GM12878 (cell line): ENCODE measurements around the gene C1QL4. TPM values are rescaled to one million over a fixed set of nuclear protein-coding genes. Genes with fewer than 3 reads are reported as not detected.
"Not testable (repeated sequence)": the region's sequence is repeated elsewhere in the genome, so short reads cannot be mapped to it uniquely, and the experiment has no call there.

Experiments used
- ATAC-seq: fragments of 200-7000 bp; cut with Tn5 transposase; 3 replicates; pipeline ENCODE4 v1.9.1; 2020; ENCODE audit warnings: mild to moderate bottlenecking, moderate library complexity
- BruUV-seq: library from RNA; stranded (reverse); fragments of 400-500 nt; replicated peaks from 2 replicates; lab custom pipeline; 2021; lab: Mats Ljungman, UMichigan
- CTCF ChIA-PET: fragments of 300-600 bp; sonication (Branson Sonifier 250); formaldehyde crosslinking; extraction: SDS; loops from one replicate; lab custom pipeline; 2021; ENCODE audit warnings: inconsistent platforms; lab: Yijun Ruan, JAX
- POLR2A ChIA-PET: fragments of 350-600 bp; formaldehyde crosslinking; extraction: SDS; loops from one replicate; lab custom pipeline; 2021; ENCODE audit warnings: inconsistent platforms; lab: Charles Lee
- RAD21 ChIA-PET: fragments of 300-600 bp; sonication (Branson Sonifier 250); formaldehyde crosslinking; loops from one replicate; lab custom pipeline; 2023; ENCODE audit warnings: antibody characterized with exemption; ENCODE audit not compliant: unreplicated experiment; lab: Charles Lee
- SMC1A ChIA-PET: fragments of 300-600 bp; sonication (Branson Sonifier 250); formaldehyde crosslinking; loops from one replicate; lab custom pipeline; 2023; ENCODE audit not compliant: unreplicated experiment, uncharacterized antibody; lab: Charles Lee
- DNase-seq: peaks from one replicate; pipeline ENCODE4 v3.0.0-alpha.2; 2011; ENCODE audit warnings: low read depth, low spot score
- FAIRE-seq: peaks from 3 replicates; lab custom pipeline; 2011; peaks lifted over from hg19 to GRCh38; lab: Jason Lieb, UNC
- H2AFZ ChIP-seq: 2 replicates; pipeline ENCODE4 v1.6.0; 2011; ENCODE audit warnings: low read depth, low read length, control low read depth; ENCODE audit not compliant: control insufficient read depth
- H3K27ac ChIP-seq: 2 replicates; pipeline ENCODE4 v1.5.1; 2011; ENCODE audit warnings: control low read depth; ENCODE audit not compliant: control insufficient read depth, insufficient read depth
- H3K27me3 ChIP-seq, 2 experiments: replicated peaks in 1 of 2; 2 replicates each; pipeline versions ENCODE4 v1.6.0 to v1.6.1; 2011; ENCODE audit warnings: low read length in 1 of 2; ENCODE audit not compliant: control insufficient read depth in 2 of 2, insufficient read depth in 2 of 2
- H3K36me3 ChIP-seq, 2 experiments: 2 replicates each; pipeline ENCODE4 v1.5.1; 2011; ENCODE audit warnings: low read length in 1 of 2; ENCODE audit not compliant: control insufficient read depth in 2 of 2, insufficient read depth in 2 of 2
- H3K4me1 ChIP-seq: 2 replicates; pipeline ENCODE4 v1.6.1; 2011; ENCODE audit warnings: mild to moderate bottlenecking, low read length, moderate library complexity, mixed read lengths; ENCODE audit not compliant: control insufficient read depth, insufficient read depth
- H3K4me2 ChIP-seq: 2 replicates; pipeline ENCODE4 v1.6.0; 2011; ENCODE audit warnings: control low read depth; ENCODE audit not compliant: control insufficient read depth, insufficient read depth
- H3K4me3 ChIP-seq: fragments of 200-600 bp; sonication (generic); 2 replicates; pipeline ENCODE4 v1.5.1; 2016
- H3K79me2 ChIP-seq: 2 replicates; pipeline ENCODE4 v1.6.0; 2011; ENCODE audit warnings: low read length; ENCODE audit not compliant: control insufficient read depth, insufficient read depth
- H3K9ac ChIP-seq: 2 replicates; pipeline ENCODE4 v1.8.0; 2011; ENCODE audit warnings: low read length, control low read depth, mixed read lengths; ENCODE audit not compliant: control insufficient read depth, insufficient read depth
- H3K9me3 ChIP-seq: replicated peaks from 3 replicates; pipeline ENCODE4 v1.5.1; 2011; ENCODE audit warnings: mild to moderate bottlenecking, low read length; ENCODE audit not compliant: control insufficient read depth, insufficient read depth
- H4K20me1 ChIP-seq: 2 replicates; pipeline ENCODE4 v1.6.0; 2011; ENCODE audit not compliant: control insufficient read depth, insufficient read depth
- BCL11A ChIP-seq: IDR thresholded peaks from 2 replicates; pipeline ENCODE4 v1.6.1; 2011; ENCODE audit warnings: low read depth, low read length
- CBFB ChIP-seq: IDR thresholded peaks from 2 replicates; pipeline ENCODE4 v1.6.1; 2016; ENCODE audit warnings: antibody characterized with exemption, low read depth
- E2F8 ChIP-seq: fragments of 450-650 bp; IDR thresholded peaks from 2 replicates; pipeline ENCODE4 v1.6.1; 2018; ENCODE audit warnings: mild to moderate bottlenecking, low read depth, moderate library complexity; ENCODE audit not compliant: partially characterized antibody
- NBN ChIP-seq: fragments of 450-650 bp; IDR thresholded peaks from 2 replicates; pipeline ENCODE4 v1.6.1; 2016
- PAX8 ChIP-seq: fragments of 450-650 bp; IDR thresholded peaks from 2 replicates; pipeline ENCODE4 v1.6.1; 2017; ENCODE audit warnings: mild to moderate bottlenecking, moderate library complexity
- RAD21 ChIP-seq: IDR thresholded peaks from 2 replicates; pipeline ENCODE4 v1.6.1; 2011; ENCODE audit warnings: mild to moderate bottlenecking, low read depth, low read length, moderate library complexity; ENCODE audit not compliant: insufficient read depth
- SIN3A ChIP-seq: IDR thresholded peaks from 2 replicates; pipeline ENCODE4 v1.6.1; 2012; ENCODE audit warnings: low read depth, low read length, improper control_type of control experiment
- ZNF24 ChIP-seq: fragments of 450-650 bp; IDR thresholded peaks from 2 replicates; pipeline ENCODE4 v1.6.1; 2017; ENCODE audit warnings: antibody characterized with exemption, mild to moderate bottlenecking
- WGBS: methylation state at CpG from one replicate; pipeline ENCODE4 v1.1.6; 2016; ENCODE audit warnings: low lambda C conversion rate; ENCODE audit not compliant: insufficient replicate concordance, insufficient coverage; ENCODE audit errors: missing lambda C conversion rate; 5-methylcytosine and 5-hydroxymethylcytosine counted together
- in situ Hi-C: fragments of 300-500 bp; cut with MboI; formaldehyde crosslinking; loops from 9 replicates; pipeline ENCODE4 v1.14.3; 2018; ENCODE audit warnings: mixed read lengths
- intact Hi-C: fragments of 100-400 bp; cut with micrococcal nuclease; formaldehyde crosslinking; loops from one replicate; pipeline ENCODE4 v1.14.2; 2022; ENCODE audit not compliant: unreplicated experiment
- polyA plus RNA-seq, 11 experiments: library from polyadenylated mRNA; depleted of rRNA in 4 of 11; unstranded in 6 of 11; stranded (reverse) in 5 of 11; fragments of >200 nt; fragmentation: Nextera tagmentation in 4 of 11; fragmentation: Illumina TruSeq in 1 of 11; extraction: Ambion mirVana in 4 of 11; extraction: Trizol in 1 of 11; gene quantifications; 1 replicate in 1 of 11; 2 replicates in 10 of 11; pipeline versions ENCODE4 v1.2.1 to v1.2.3, GENCODE V29; 2011 to 2016; ENCODE audit warnings: inconsistent platforms in 2 of 11, missing spikeins in 2 of 11, low read depth in 1 of 11
- total RNA-seq, 4 experiments: library from RNA; depleted of rRNA in 3 of 4; stranded (reverse); fragments of >200 nt in 3 of 4; fragmentation: Illumina TruSeq in 1 of 4; extraction: Trizol in 1 of 4; gene quantifications; 2 replicates each; pipeline versions ENCODE4 v1.2.1 to v1.2.3, GENCODE V29; 2013 to 2021
- TF ChIP-seq, protein P1 (sequence below): fragments of 450-650 bp; IDR thresholded peaks from 2 replicates; pipeline ENCODE4 v1.6.1; 2018; ENCODE audit warnings: borderline replicate concordance, mild to moderate bottlenecking; ENCODE audit not compliant: partially characterized antibody

C1QL4 gene
- total and polyA plus RNA-seq, 10 of the 15 experiments (the other 5 are each of a cell fraction or from before 2014, with no cell fraction given), result 0.05 TPM; not detected in 9

GRCh38 chr12:49314811-49315210 lies 22.2 kb downstream of the C1QL4 start:
- ChIA-PET POLR2A (no interaction called here), SMC1A (no interaction called here), CTCF (interaction anchor here (0.9 kb wide), 1 partner anchor 25 kb away, joined by 5 read pairs; no protein-coding TSS in a partner anchor), RAD21 (no interaction called here)
- no peak overlapping the region for H3K27ac ChIP-seq
- in situ Hi-C loops, result no loop called here
- H3K4me3 ChIP-seq, result no peak overlapping the region
- H2AFZ ChIP-seq, result no peak overlapping the region
- no peaks in the 10 kb centered on the region for H3K4me1 ChIP-seq
- H4K20me1 ChIP-seq, result no peaks in the 10 kb centered on the region
- 60% methylated on average over 1 of the region's 1 CpG for WGBS
- H3K9ac ChIP-seq, result no peak overlapping the region
- TF ChIP-seq ZNF24, result no peak
- no peak for TF ChIP-seq PAX8
- TF ChIP-seq E2F8, result no peak
- no peak for TF ChIP-seq CBFB
- no peak for TF ChIP-seq BCL11A
- TF ChIP-seq, protein P1, sequence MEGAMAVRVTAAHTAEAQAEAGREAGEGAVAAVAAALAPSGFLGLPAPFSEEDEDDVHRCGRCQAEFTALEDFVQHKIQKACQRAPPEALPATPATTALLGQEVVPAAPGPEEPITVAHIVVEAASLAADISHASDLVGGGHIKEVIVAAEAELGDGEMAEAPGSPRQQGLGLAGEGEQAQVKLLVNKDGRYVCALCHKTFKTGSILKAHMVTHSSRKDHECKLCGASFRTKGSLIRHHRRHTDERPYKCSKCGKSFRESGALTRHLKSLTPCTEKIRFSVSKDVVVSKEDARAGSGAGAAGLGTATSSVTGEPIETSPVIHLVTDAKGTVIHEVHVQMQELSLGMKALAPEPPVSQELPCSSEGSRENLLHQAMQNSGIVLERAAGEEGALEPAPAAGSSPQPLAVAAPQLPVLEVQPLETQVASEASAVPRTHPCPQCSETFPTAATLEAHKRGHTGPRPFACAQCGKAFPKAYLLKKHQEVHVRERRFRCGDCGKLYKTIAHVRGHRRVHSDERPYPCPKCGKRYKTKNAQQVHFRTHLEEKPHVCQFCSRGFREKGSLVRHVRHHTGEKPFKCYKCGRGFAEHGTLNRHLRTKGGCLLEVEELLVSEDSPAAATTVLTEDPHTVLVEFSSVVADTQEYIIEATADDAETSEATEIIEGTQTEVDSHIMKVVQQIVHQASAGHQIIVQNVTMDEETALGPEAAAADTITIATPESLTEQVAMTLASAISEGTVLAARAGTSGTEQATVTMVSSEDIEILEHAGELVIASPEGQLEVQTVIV, result no peak
- no peak for TF ChIP-seq RAD21
- no peak for TF ChIP-seq SIN3A
- no peak for TF ChIP-seq NBN
- no TSS peak for BruUV-seq
- H3K27me3 ChIP-seq, result no peaks in the 10 kb centered on the region; a peak in 1 of 4 replicates
- no peak for FAIRE-seq
- no peaks in the 10 kb centered on the region for H3K36me3 ChIP-seq
- no peak for DNase-seq
- no peak for ATAC-seq
- no peaks in the 10 kb centered on the region for H3K79me2 ChIP-seq
- intact Hi-C loops, result no loop called here
- H3K4me2 ChIP-seq, result no peak overlapping the region
- H3K9me3 ChIP-seq, result no peaks in the 10 kb centered on the region

DNA sequence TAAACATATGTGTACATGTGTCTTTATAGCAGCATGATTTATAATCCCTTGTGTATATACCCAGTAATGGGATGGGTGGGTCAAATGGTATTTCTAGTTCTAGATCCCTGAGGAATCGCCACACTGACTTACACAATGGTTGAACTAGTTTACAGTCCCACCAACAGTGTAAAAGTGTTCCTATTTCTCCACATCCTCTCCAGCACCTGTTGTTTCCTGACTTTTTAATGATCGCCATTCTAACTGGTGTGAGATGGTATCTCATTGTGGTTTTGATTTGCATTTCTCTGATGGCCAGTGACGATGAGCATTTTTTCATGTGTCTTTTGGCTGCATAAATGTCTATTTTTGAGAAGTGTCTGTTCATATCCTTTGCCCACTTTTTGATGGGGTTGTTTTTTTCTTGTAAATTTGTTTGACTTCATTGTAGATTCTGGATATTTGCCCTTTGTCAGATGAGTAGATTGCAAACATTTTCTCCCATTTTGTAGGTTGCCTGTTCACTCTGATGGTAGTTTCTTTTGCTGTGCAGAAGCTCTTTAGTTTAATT lies 26.5 kb downstream of the C1QL4 start:
- DNase-seq, H3K4me2 ChIP-seq, H3K27me3 ChIP-seq, in situ Hi-C loops, H3K27ac ChIP-seq, H3K4me3 ChIP-seq, CTCF ChIA-PET, H3K4me1 ChIP-seq, H2AFZ ChIP-seq, ATAC-seq, H3K79me2 ChIP-seq, BruUV-seq, intact Hi-C loops, H3K9me3 ChIP-seq, H3K36me3 ChIP-seq, SMC1A ChIA-PET, RAD21 ChIA-PET, H3K9ac ChIP-seq, FAIRE-seq, H4K20me1 ChIP-seq: not testable (repeated sequence)
- 18% methylated on average over 2 of the region's 3 CpGs for WGBS
- POLR2A ChIA-PET, result interaction anchor here (0.6 kb wide), 1 partner anchor 47 kb away, joined by 3 read pairs; no protein-coding TSS in a partner anchor
